OCI-LY7 (cell line): ENCODE data around the gene RASGRP2.

Experiments
- EZH2phosphoT487 ChIP-seq: fragments of 200-600 bp; sonication (generic); IDR thresholded peaks from 2 replicates; pipeline ENCODE4 v1.6.1; 2018; ENCODE audit warnings: low read depth, borderline replicate concordance, mild to moderate bottlenecking, mixed run types, antibody characterized with exemption, low read length, moderate library complexity, mixed read lengths
- TF ChIP-seq, protein P1 (sequence below): fragments of 200-600 bp; sonication (generic); conservative IDR thresholded peaks from 2 replicates; pipeline ENCODE4 v1.5.1; 2014; ENCODE audit warnings: mild to moderate bottlenecking, antibody characterized with exemption, low read length, moderate library complexity, mixed read lengths

DNA sequence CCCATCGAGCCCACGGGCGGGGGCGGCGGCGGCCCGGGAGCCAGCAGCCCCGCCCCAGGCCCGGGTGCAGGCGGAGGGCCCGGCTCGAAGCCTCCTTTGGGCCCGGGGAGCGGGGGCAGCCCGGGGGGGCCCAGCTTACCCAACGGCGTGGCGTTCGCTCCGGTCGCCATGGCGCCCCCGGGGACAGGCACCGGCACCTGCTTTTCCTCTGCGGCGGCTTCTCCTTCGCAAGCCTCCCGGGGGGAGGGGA lies 34.2 kb upstream of the RASGRP2 start:
- TF ChIP-seq, protein P1, sequence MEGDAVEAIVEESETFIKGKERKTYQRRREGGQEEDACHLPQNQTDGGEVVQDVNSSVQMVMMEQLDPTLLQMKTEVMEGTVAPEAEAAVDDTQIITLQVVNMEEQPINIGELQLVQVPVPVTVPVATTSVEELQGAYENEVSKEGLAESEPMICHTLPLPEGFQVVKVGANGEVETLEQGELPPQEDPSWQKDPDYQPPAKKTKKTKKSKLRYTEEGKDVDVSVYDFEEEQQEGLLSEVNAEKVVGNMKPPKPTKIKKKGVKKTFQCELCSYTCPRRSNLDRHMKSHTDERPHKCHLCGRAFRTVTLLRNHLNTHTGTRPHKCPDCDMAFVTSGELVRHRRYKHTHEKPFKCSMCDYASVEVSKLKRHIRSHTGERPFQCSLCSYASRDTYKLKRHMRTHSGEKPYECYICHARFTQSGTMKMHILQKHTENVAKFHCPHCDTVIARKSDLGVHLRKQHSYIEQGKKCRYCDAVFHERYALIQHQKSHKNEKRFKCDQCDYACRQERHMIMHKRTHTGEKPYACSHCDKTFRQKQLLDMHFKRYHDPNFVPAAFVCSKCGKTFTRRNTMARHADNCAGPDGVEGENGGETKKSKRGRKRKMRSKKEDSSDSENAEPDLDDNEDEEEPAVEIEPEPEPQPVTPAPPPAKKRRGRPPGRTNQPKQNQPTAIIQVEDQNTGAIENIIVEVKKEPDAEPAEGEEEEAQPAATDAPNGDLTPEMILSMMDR, result no peak
- no peak for TF ChIP-seq EZH2phosphoT487
